OCI-LY7 (cell line): Measurements from ENCODE around the gene ZNF536. TPM values are rescaled to one million over a fixed set of nuclear protein-coding genes. Genes with fewer than 3 reads are reported as not detected.

Experiments used
- BruUV-seq: library from RNA; stranded (reverse); fragments of 400-500 nt; replicated peaks from 2 replicates; lab custom pipeline; 2021; lab: Mats Ljungman, UMichigan
- CTCF ChIA-PET: fragments of 300-600 bp; sonication (Branson Sonifier 250); formaldehyde crosslinking; loops from one replicate; lab custom pipeline; 2022; ENCODE audit warnings: antibody characterized with exemption; ENCODE audit not compliant: unreplicated experiment; lab: Charles Lee
- POLR2A ChIA-PET: fragments of 300-600 bp; sonication (Branson Sonifier 250); formaldehyde crosslinking; loops from one replicate; lab custom pipeline; 2022; ENCODE audit warnings: antibody characterized with exemption; lab: Charles Lee
- DNase-seq: peaks from one replicate; pipeline ENCODE4 v3.0.0-alpha.2; 2015; ENCODE audit warnings: low spot score
- H2AFZ ChIP-seq: fragments of 200-600 bp; sonication (generic), shearing (Covaris generic); 2 replicates; pipeline ENCODE4 v1.6.1; 2014; ENCODE audit warnings: mild to moderate bottlenecking, antibody characterized with exemption, low read length, moderate library complexity
- H3K27ac ChIP-seq: fragments of 200-600 bp; sonication (generic); 2 replicates; pipeline ENCODE4 v1.5.1; 2014; ENCODE audit warnings: mixed run types, low read depth, mild to moderate bottlenecking, moderate library complexity, low read length, inconsistent platforms; ENCODE audit not compliant: poor library complexity, severe bottlenecking
- H3K36me3 ChIP-seq: fragments of 200-600 bp; sonication (generic); 2 replicates; pipeline ENCODE4 v1.6.1; 2014; ENCODE audit warnings: mild to moderate bottlenecking, antibody characterized with exemption, low read length, moderate library complexity, mixed read lengths; ENCODE audit not compliant: insufficient read depth
- H3K4me1 ChIP-seq: fragments of 200-600 bp; sonication (generic); 2 replicates; pipeline ENCODE4 v1.5.1; 2014; ENCODE audit warnings: mild to moderate bottlenecking, low read length; ENCODE audit not compliant: insufficient read depth, poor library complexity, severe bottlenecking
- H3K4me2 ChIP-seq: fragments of 200-600 bp; sonication (generic); 2 replicates; pipeline ENCODE4 v1.6.1; 2014; ENCODE audit warnings: mild to moderate bottlenecking, low read length
- H3K4me3 ChIP-seq: fragments of 200-600 bp; sonication (generic); 2 replicates; pipeline ENCODE4 v1.5.1; 2014; ENCODE audit warnings: mild to moderate bottlenecking, low read depth, low read length; ENCODE audit not compliant: poor library complexity, severe bottlenecking
- H3K79me2 ChIP-seq: fragments of 200-600 bp; sonication (generic); 2 replicates; pipeline ENCODE4 v1.6.1; 2016; ENCODE audit warnings: low read depth, mild to moderate bottlenecking, low read length, moderate library complexity, mixed read lengths; ENCODE audit not compliant: insufficient read depth
- H3K9me2 ChIP-seq: fragments of 200-600 bp; sonication (generic); 2 replicates; pipeline ENCODE4 v1.6.1; 2016; ENCODE audit warnings: mild to moderate bottlenecking, low read length, mixed read lengths; ENCODE audit not compliant: insufficient read depth
- H3K9me3 ChIP-seq: fragments of 200-600 bp; sonication (generic); 2 replicates; pipeline ENCODE4 v1.6.1; 2014; ENCODE audit warnings: mild to moderate bottlenecking, mixed run types, low read length, mixed read lengths
- H4K20me1 ChIP-seq: fragments of 200-600 bp; sonication (generic); 2 replicates; pipeline ENCODE4 v1.6.1; 2014; ENCODE audit warnings: mild to moderate bottlenecking, antibody characterized with exemption, low read length, moderate library complexity, mixed read lengths; ENCODE audit not compliant: insufficient read depth
- EZH2phosphoT487 ChIP-seq: fragments of 200-600 bp; sonication (generic); IDR thresholded peaks from 2 replicates; pipeline ENCODE4 v1.6.1; 2018; ENCODE audit warnings: low read depth, borderline replicate concordance, mild to moderate bottlenecking, mixed run types, antibody characterized with exemption, low read length, moderate library complexity, mixed read lengths
- intact Hi-C: fragments of 100-400 bp; cut with micrococcal nuclease; formaldehyde crosslinking; loops from one replicate; pipeline ENCODE4 v1.10.0; 2022; ENCODE audit not compliant: unreplicated experiment
- total RNA-seq, 2 experiments: library from RNA; depleted of rRNA in 1 of 2; stranded (reverse); fragments of >200 nt in 1 of 2; shearing (Covaris generic) in 1 of 2; gene quantifications; 2 replicates each; pipeline ENCODE4 v1.2.3, GENCODE V29; 2014 to 2022
- TF ChIP-seq, protein P1 (sequence below): fragments of 200-600 bp; sonication (generic); conservative IDR thresholded peaks from 2 replicates; pipeline ENCODE4 v1.5.1; 2014; ENCODE audit warnings: mild to moderate bottlenecking, antibody characterized with exemption, low read length, moderate library complexity, mixed read lengths

The ZNF536 gene
- total RNA-seq, 2 experiments from 2014 or later = 0.06 to 0.30 TPM

DNA sequence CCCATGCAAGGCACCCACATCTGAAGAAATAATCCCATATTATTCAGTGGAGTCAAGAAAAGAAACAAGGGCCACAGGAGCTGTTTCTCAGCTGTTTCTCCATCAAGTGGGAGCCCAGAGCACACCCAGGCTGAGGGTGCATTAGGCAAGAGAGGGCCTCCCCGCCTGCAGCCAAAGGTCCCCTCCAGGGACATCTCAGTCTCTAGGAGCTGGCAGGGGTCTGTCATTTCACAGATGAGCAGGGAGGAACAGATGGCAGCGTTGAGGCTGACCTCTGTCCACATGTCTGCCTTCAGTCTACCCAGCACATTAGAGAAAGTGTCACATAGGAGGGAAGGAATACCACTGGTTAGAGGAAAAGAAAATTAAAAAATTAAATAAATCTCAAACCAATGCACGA lies 157.7 kb downstream of the ZNF536 start:
- Histone ChIP-seq H3K4me3 (no peak overlapping the region), H2AFZ (no peak overlapping the region), H3K4me1 (no peaks in the 10 kb centered on the region), H3K9me2 (no peaks in the 10 kb centered on the region), H3K9me3 (no peaks in the 10 kb centered on the region), H3K4me2 (no peak overlapping the region), H3K79me2 (no peaks in the 10 kb centered on the region), H4K20me1 (no peaks in the 10 kb centered on the region), H3K27ac (no peak overlapping the region), H3K36me3 (no peaks in the 10 kb centered on the region)
- no TSS peak for BruUV-seq
- ChIA-PET CTCF (no interaction called here), POLR2A (no interaction called here)
- DNase-seq = no peak
- TF ChIP-seq, protein P1, sequence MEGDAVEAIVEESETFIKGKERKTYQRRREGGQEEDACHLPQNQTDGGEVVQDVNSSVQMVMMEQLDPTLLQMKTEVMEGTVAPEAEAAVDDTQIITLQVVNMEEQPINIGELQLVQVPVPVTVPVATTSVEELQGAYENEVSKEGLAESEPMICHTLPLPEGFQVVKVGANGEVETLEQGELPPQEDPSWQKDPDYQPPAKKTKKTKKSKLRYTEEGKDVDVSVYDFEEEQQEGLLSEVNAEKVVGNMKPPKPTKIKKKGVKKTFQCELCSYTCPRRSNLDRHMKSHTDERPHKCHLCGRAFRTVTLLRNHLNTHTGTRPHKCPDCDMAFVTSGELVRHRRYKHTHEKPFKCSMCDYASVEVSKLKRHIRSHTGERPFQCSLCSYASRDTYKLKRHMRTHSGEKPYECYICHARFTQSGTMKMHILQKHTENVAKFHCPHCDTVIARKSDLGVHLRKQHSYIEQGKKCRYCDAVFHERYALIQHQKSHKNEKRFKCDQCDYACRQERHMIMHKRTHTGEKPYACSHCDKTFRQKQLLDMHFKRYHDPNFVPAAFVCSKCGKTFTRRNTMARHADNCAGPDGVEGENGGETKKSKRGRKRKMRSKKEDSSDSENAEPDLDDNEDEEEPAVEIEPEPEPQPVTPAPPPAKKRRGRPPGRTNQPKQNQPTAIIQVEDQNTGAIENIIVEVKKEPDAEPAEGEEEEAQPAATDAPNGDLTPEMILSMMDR = no peak
- no peak for TF ChIP-seq EZH2phosphoT487
- intact Hi-C loops = no loop called here

DNA sequence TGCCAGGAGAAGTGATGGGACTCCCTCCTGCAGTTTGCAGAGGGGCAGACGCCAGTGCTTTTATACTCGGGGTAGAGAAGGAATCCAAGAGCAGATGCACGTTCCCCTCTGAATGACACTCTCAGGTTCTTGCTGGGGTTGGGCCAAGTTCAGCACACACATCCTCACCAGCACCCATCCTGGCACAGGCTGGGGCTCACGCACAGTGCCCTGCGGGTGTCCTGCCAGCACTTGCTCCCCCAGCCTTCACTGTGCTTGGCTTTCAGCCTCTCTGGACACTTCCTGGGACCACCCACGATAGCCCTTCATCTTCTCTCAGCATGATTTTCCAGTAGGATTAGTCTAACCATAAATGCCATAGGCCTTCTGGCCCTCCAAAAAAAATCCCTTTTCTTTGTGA lies 158.6 kb downstream of the ZNF536 start:
- no peak overlapping the region for H3K27ac ChIP-seq
- no TSS peak for BruUV-seq
- H3K4me2 ChIP-seq = no peak overlapping the region
- H3K79me2 ChIP-seq = no peaks in the 10 kb centered on the region
- no peaks in the 10 kb centered on the region for H4K20me1 ChIP-seq
- no peak overlapping the region for H2AFZ ChIP-seq
- DNase-seq = no peak
- ChIA-PET POLR2A (no interaction called here), CTCF (no interaction called here)
- TF ChIP-seq EZH2phosphoT487 = no peak
- TF ChIP-seq, protein P1 = no peak
- H3K36me3 ChIP-seq = no peaks in the 10 kb centered on the region
- intact Hi-C loops = no loop called here
- no peak overlapping the region for H3K4me3 ChIP-seq
- H3K4me1 ChIP-seq = no peaks in the 10 kb centered on the region
- H3K9me2 ChIP-seq = no peaks in the 10 kb centered on the region
- H3K9me3 ChIP-seq = no peaks in the 10 kb centered on the region

DNA sequence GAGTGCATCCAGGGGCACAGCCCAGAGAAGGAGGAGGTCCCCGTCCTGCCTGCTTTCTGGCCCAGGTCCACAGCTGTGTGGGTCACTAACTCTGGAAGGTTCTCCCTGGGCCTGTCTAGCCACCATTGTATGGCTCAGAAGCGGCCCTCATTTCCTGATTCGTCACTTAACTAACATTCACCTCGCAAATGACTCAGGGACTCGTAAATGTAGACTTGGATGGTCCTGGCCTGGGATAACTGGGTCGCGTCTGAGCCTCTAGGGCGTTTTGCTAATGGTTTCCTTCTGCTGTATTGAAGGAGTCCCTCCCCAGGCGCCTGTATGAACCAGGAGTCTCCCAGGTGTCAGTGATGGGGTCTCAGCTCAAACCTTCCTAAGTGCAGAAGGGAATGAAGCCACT lies 162.8 kb downstream of the ZNF536 start:
- no peak for DNase-seq
- Histone ChIP-seq H4K20me1 (no peaks in the 10 kb centered on the region), H3K9me3 (no peaks in the 10 kb centered on the region), H3K4me1 (peaks cover 7% of the 10 kb centered on the region), H3K36me3 (no peaks in the 10 kb centered on the region), H3K9me2 (no peaks in the 10 kb centered on the region), H3K4me2 (no peak overlapping the region), H3K79me2 (no peaks in the 10 kb centered on the region), H2AFZ (no peak overlapping the region), H3K4me3 (no peak overlapping the region), H3K27ac (no peak overlapping the region)
- no peak for TF ChIP-seq EZH2phosphoT487
- TF ChIP-seq, protein P1 = no peak
- ChIA-PET CTCF (no interaction called here), POLR2A (no interaction called here)
- BruUV-seq = no TSS peak
- intact Hi-C loops = no loop called here
